Neural progenitor cell (in vitro differentiated cells): Measurements from ENCODE around the gene IFIT2. TPM values are rescaled to one million over a fixed set of nuclear protein-coding genes. Genes with fewer than 3 reads are reported as not detected.

ENCODE experiments used
- DNase-seq: peaks from one replicate; pipeline ENCODE4 v3.0.0-alpha.2; 2016; ENCODE audit warnings: low spot score
- H2AFZ ChIP-seq: fragments of 200-600 bp; sonication (generic); replicated peaks from 2 replicates; pipeline ENCODE4 v1.6.1; 2016; ENCODE audit warnings: antibody characterized with exemption
- H3F3A ChIP-seq: fragments of 200-600 bp; sonication (generic); 2 replicates; pipeline ENCODE4 v1.6.1; 2016; ENCODE audit warnings: antibody characterized with exemption, low read depth
- H3K27ac ChIP-seq: fragments of 200-600 bp; sonication (generic); 2 replicates; pipeline ENCODE4 v1.5.1; 2016; ENCODE audit warnings: mild to moderate bottlenecking
- H3K27me3 ChIP-seq: fragments of 200-600 bp; sonication (generic); 2 replicates; pipeline ENCODE4 v1.6.1; 2016; ENCODE audit warnings: mild to moderate bottlenecking, moderate library complexity
- H3K36me3 ChIP-seq: fragments of 200-600 bp; sonication (generic); 2 replicates; pipeline ENCODE4 v1.5.1; 2016
- H3K4me1 ChIP-seq: fragments of 200-600 bp; sonication (generic); 2 replicates; pipeline ENCODE4 v1.6.1; 2016; ENCODE audit warnings: mixed run types
- H3K4me2 ChIP-seq: fragments of 200-600 bp; sonication (generic); 2 replicates; pipeline ENCODE4 v1.6.1; 2016
- H3K4me3 ChIP-seq: fragments of 200-600 bp; sonication (generic); 2 replicates; pipeline ENCODE4 v1.5.1; 2016
- H3K79me2 ChIP-seq: fragments of 200-600 bp; sonication (generic); 2 replicates; pipeline ENCODE4 v1.6.1; 2016; ENCODE audit warnings: low read depth
- H3K9ac ChIP-seq: fragments of 200-600 bp; sonication (generic); 2 replicates; pipeline ENCODE4 v1.6.1; 2016
- H3K9me3 ChIP-seq: fragments of 200-600 bp; sonication (generic); 2 replicates; pipeline ENCODE4 v1.5.1; 2016; ENCODE audit warnings: low read depth
- H4K20me1 ChIP-seq: fragments of 200-600 bp; sonication (generic); 2 replicates; pipeline ENCODE4 v1.6.1; 2016; ENCODE audit warnings: low read depth
- H3K27ac Mint-ChIP-seq: 3 replicates; pipeline ENCODE4 v1.8.0; 2021; ENCODE audit warnings: mixed read lengths
- H3K27me3 Mint-ChIP-seq: 2 replicates; pipeline ENCODE4 v1.8.0; 2022; ENCODE audit warnings: low read depth, mild to moderate bottlenecking, inconsistent platforms, moderate library complexity, mixed read lengths; ENCODE audit not compliant: insufficient read depth
- H3K36me3 Mint-ChIP-seq: 3 replicates; pipeline ENCODE4 v1.8.0; 2021; ENCODE audit warnings: mixed read lengths
- H3K4me1 Mint-ChIP-seq: 3 replicates; pipeline ENCODE4 v1.8.0; 2021; ENCODE audit warnings: mixed read lengths
- H3K4me3 Mint-ChIP-seq: 3 replicates; pipeline ENCODE4 v1.8.0; 2021; ENCODE audit warnings: mild to moderate bottlenecking, moderate library complexity, mixed read lengths
- H3K9me3 Mint-ChIP-seq: 3 replicates; pipeline ENCODE4 v1.8.0; 2020; ENCODE audit warnings: mixed read lengths
- CTCF ChIP-seq: fragments of 200-600 bp; sonication (generic); IDR thresholded peaks from 2 replicates; pipeline ENCODE4 v1.5.1; 2017; ENCODE audit warnings: antibody characterized with exemption, mild to moderate bottlenecking
- EZH2 ChIP-seq: fragments of 200-600 bp; sonication (generic); IDR thresholded peaks from 2 replicates; pipeline ENCODE4 v1.6.1; 2017; ENCODE audit warnings: antibody characterized with exemption, mild to moderate bottlenecking, moderate library complexity
- EZH2phosphoT487 ChIP-seq: fragments of 200-600 bp; sonication (generic); IDR thresholded peaks from 2 replicates; pipeline ENCODE4 v1.6.1; 2017; ENCODE audit warnings: antibody characterized with exemption
- total RNA-seq: library from RNA; depleted of rRNA; stranded (reverse); fragments of >200 nt; gene quantifications from 2 replicates; pipeline ENCODE4 v1.2.3, GENCODE V29; 2015; ENCODE audit warnings: low replicate concordance

IFIT2 gene
- total RNA-seq, 1 donor from 2014 or later, result 0.22 TPM

DNA sequence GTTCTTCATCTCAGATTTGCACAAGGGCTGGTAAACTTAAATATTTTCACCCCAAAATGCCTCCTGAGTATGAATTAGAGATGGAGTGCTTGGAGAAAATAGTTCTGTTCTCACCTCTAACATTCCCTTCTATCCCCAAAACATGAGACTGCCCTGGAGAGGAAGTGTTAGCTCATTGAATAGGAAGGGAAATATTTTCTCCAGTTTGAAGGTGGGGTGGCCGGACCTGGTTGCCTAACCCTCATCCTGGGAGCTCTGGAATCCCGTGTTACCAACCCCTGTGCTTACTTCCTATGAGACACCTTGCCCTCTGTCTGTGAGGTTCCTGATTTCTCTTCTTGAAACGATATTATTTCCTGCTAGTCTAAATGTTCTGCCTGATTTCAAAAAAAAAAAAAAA lies 779 bp downstream of the IFIT2 start:
- Histone ChIP-seq H3K4me3 (no peak overlapping the region), H3K4me1 (no peaks in the 10 kb centered on the region), H3K9ac (no peak overlapping the region), H3K36me3 (no peaks in the 10 kb centered on the region), H3K27ac (no peak overlapping the region), H3F3A (no peaks in the 10 kb centered on the region), H4K20me1 (no peaks in the 10 kb centered on the region), H3K9me3 (no peaks in the 10 kb centered on the region), H3K27me3 (no peaks in the 10 kb centered on the region), H3K4me2 (no peak overlapping the region), H3K79me2 (no peaks in the 10 kb centered on the region), H2AFZ (peak overlapping the region; percentile 30)
- no peaks in the 10 kb centered on the region for H3K27me3 Mint-ChIP-seq
- no peak for TF ChIP-seq CTCF
- TF ChIP-seq EZH2phosphoT487, result no peak
- no peak for TF ChIP-seq EZH2
- H3K4me3 Mint-ChIP-seq, result no peak overlapping the region
- peaks cover 3% of the 10 kb centered on the region for H3K36me3 Mint-ChIP-seq
- H3K9me3 Mint-ChIP-seq, result peaks cover 11% of the 10 kb centered on the region
- peaks cover 5% of the 10 kb centered on the region for H3K4me1 Mint-ChIP-seq
- DNase-seq, result no peak
- H3K27ac Mint-ChIP-seq, result no peak overlapping the region

- no peaks in the 10 kb centered on the region for H4K20me1 ChIP-seq
- no peaks in the 10 kb centered on the region for H3K9me3 ChIP-seq
- DNase-seq, result no peak
- TF ChIP-seq EZH2phosphoT487 (no peak), CTCF (no peak), EZH2 (no peak)
- H3K4me3 Mint-ChIP-seq, result no peak overlapping the region
- no peak overlapping the region for H3K27ac Mint-ChIP-seq
- no peak overlapping the region for H3K27ac ChIP-seq
- H3K4me1 ChIP-seq, result no peaks in the 10 kb centered on the region
- H3K36me3 ChIP-seq, result no peaks in the 10 kb centered on the region
- no peaks in the 10 kb centered on the region for H3F3A ChIP-seq
- no peak overlapping the region for H3K9ac ChIP-seq
- no peaks in the 10 kb centered on the region for H3K79me2 ChIP-seq
- H2AFZ ChIP-seq, result no peak overlapping the region
- H3K4me1 Mint-ChIP-seq, result peaks cover 5% of the 10 kb centered on the region
- no peaks in the 10 kb centered on the region for H3K27me3 ChIP-seq
- no peaks in the 10 kb centered on the region for H3K27me3 Mint-ChIP-seq
- H3K36me3 Mint-ChIP-seq, result peaks cover 3% of the 10 kb centered on the region
- H3K9me3 Mint-ChIP-seq, result peaks cover 11% of the 10 kb centered on the region
- no peak overlapping the region for H3K4me2 ChIP-seq
- no peak overlapping the region for H3K4me3 ChIP-seq
Observed at GRCh38 chr10:89303161-89303560, 1.3 kb downstream of the IFIT2 start.

DNA sequence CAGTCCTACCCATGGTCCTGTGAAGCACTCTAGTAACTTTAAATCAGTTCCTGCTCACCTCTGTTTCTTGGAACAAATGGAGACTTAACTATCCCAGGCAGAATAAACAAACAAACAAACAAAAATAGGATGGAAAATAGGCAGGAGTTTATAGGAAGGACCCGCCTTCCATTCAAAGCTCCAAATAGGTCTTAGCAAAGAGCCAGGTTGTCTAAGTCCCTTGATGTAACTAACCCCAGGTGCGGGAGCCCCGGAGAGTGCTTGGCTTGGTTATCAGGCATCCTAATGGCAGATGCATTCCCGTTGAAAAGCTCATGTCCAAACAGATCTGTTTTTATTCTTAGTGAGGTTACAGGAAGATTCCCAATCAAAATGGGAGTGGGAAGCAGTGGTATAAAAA lies 2.2 kb downstream of the IFIT2 start:
- no peak overlapping the region for H3K4me3 Mint-ChIP-seq
- TF ChIP-seq EZH2phosphoT487 (no peak), CTCF (no peak), EZH2 (no peak)

More for the DNA sequence above, 2.2 kb downstream of the IFIT2 start:
- no peak overlapping the region for H3K4me3 ChIP-seq
- H3K9me3 ChIP-seq, result no peaks in the 10 kb centered on the region
- no peak for DNase-seq
- H2AFZ ChIP-seq, result no peak overlapping the region
- Mint-ChIP-seq H3K36me3 (no peaks in the 10 kb centered on the region), H3K27ac (no peak overlapping the region), H3K4me1 (peaks cover 5% of the 10 kb centered on the region), H3K27me3 (no peaks in the 10 kb centered on the region), H3K9me3 (peaks cover 7% of the 10 kb centered on the region)
- H3K79me2 ChIP-seq, result no peaks in the 10 kb centered on the region
- no peaks in the 10 kb centered on the region for H4K20me1 ChIP-seq
- no peaks in the 10 kb centered on the region for H3K36me3 ChIP-seq
- no peaks in the 10 kb centered on the region for H3F3A ChIP-seq
- no peaks in the 10 kb centered on the region for H3K27me3 ChIP-seq
- no peaks in the 10 kb centered on the region for H3K4me1 ChIP-seq
- H3K9ac ChIP-seq, result no peak overlapping the region
- no peak overlapping the region for H3K4me2 ChIP-seq
- no peak overlapping the region for H3K27ac ChIP-seq
